DOHH2 (cell line): ENCODE data around the gene RBM39.

ENCODE experiments used
- EZH2phosphoT487 ChIP-seq: fragments of 200-600 bp; sonication (generic); IDR thresholded peaks from 2 replicates; pipeline ENCODE4 v1.6.1; 2017; ENCODE audit warnings: borderline replicate concordance, mild to moderate bottlenecking, antibody characterized with exemption, low read length, moderate library complexity, mixed read lengths
- TF ChIP-seq, protein P1 (sequence below): fragments of 200-600 bp; sonication (generic); IDR thresholded peaks from one replicate; pipeline ENCODE4 v1.5.1; 2014; ENCODE audit warnings: antibody characterized with exemption, mild to moderate bottlenecking, low read depth, low read length; ENCODE audit not compliant: poor library complexity, severe bottlenecking

DNA sequence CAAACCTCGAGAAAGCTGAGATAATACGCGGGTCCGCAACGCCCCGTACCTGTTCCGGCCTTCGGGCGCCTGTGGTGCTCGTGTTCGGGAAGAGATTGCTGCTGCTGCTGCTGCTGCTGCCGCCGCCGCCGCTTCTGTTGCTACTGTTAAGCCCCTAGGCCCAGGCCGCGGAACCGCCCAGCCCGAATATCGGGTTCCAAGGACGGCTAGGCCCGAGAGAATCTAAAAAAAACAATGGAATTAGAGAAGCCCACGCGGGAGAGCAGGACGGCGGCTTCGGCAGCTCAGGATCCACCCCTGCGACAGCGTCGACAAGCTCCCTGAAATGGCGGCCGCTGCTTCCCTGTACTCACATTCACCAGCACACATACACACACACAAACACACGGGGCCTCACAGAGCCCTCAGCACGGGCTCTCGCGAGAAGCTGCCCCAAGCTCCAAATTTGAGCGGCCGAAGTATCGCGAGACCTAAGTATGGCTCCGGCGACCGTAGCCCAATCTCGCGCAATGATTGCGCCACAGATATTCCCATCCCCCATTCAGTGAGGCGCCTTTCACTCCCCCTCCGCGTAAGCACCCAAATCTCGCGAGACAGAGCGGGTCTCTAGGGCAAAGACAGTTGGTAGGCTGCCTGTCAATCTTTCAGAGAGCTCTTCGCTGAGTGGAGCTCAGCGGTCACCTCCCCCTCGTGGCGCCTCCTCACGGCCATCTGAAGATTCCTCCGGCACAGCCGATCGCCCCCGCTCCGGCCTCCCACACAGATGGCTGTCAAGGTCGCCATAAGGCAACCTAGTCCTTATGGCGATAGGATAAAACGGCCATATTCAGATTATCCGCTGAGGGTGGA is at the start of gene RBM39:
- TF ChIP-seq, protein P1, sequence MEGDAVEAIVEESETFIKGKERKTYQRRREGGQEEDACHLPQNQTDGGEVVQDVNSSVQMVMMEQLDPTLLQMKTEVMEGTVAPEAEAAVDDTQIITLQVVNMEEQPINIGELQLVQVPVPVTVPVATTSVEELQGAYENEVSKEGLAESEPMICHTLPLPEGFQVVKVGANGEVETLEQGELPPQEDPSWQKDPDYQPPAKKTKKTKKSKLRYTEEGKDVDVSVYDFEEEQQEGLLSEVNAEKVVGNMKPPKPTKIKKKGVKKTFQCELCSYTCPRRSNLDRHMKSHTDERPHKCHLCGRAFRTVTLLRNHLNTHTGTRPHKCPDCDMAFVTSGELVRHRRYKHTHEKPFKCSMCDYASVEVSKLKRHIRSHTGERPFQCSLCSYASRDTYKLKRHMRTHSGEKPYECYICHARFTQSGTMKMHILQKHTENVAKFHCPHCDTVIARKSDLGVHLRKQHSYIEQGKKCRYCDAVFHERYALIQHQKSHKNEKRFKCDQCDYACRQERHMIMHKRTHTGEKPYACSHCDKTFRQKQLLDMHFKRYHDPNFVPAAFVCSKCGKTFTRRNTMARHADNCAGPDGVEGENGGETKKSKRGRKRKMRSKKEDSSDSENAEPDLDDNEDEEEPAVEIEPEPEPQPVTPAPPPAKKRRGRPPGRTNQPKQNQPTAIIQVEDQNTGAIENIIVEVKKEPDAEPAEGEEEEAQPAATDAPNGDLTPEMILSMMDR: peak; percentile 32
- TF ChIP-seq EZH2phosphoT487: no peak
